Body of pancreas (tissue), 4 donors: ENCODE measurements around the gene CAMTA1. TPM values are rescaled to one million over a fixed set of nuclear protein-coding genes. Genes with fewer than 3 reads are reported as not detected.

Experiments used
- ATAC-seq: fragments of 150-250 bp; one replicate; pipeline ENCODE4 v1.9.1; 2016
- DNase-seq, 4 donors: peaks; one replicate each; pipeline ENCODE4 v3.0.0-alpha.2; 2019
- H3K27ac ChIP-seq, 4 donors: fragments of 200-600 bp; sonication (generic); 1 replicate in 3 of 4; 2 replicates in 1 of 4; pipeline versions ENCODE4 v1.5.1 to v1.6.1; 2016 to 2019; ENCODE audit warnings: mild to moderate bottlenecking in 1 of 4, mixed read lengths in 1 of 4, moderate library complexity in 1 of 4
- H3K27me3 ChIP-seq, 2 donors: fragments of 200-600 bp; sonication (generic); one replicate each; pipeline ENCODE4 v1.6.0; 2016; ENCODE audit warnings: mild to moderate bottlenecking in 1 of 2
- H3K36me3 ChIP-seq, 2 donors: fragments of 200-600 bp; sonication (generic); replicated peaks in 1 of 2; 2 replicates each; pipeline ENCODE4 v1.5.1; 2016; ENCODE audit warnings: low read depth in 2 of 2; ENCODE audit not compliant: insufficient read depth in 1 of 2
- H3K4me1 ChIP-seq: fragments of 200-600 bp; sonication (generic); one replicate; pipeline ENCODE4 v1.6.0; 2016
- H3K4me3 ChIP-seq, 2 donors: fragments of 200-600 bp; sonication (generic); 1 replicate in 1 of 2; 2 replicates in 1 of 2; pipeline ENCODE4 v1.5.1; 2016 to 2019
- H3K9me3 ChIP-seq, 3 donors: fragments of 200-600 bp; sonication (generic); 1 replicate in 2 of 3; 2 replicates in 1 of 3; pipeline ENCODE4 v1.5.1; 2016
- CTCF ChIP-seq, 7 experiments: fragments of 450-650 bp in 4 of 7; fragments of 200-600 bp in 3 of 7; sonication (generic) in 3 of 7; IDR thresholded peaks; one replicate each; pipeline ENCODE4 v1.5.1; 2016 to 2019; ENCODE audit warnings: antibody characterized with exemption in 7 of 7
- POLR2A ChIP-seq, 3 donors: fragments of 450-650 bp; IDR thresholded peaks; one replicate each; pipeline ENCODE4 v1.6.1; 2016; ENCODE audit warnings: antibody characterized with exemption in 3 of 3, mild to moderate bottlenecking in 2 of 3
- WGBS, 2 donors: methylation state at CpG; one replicate each; pipeline ENCODE4 v1.1.5; 2017; 5-methylcytosine and 5-hydroxymethylcytosine counted together
- intact Hi-C: fragments of 100-400 bp; cut with DNase I; formaldehyde crosslinking; loops from one replicate; pipeline ENCODE4 v1.15.1; 2023
- total RNA-seq, 2 donors: library from RNA; depleted of rRNA; stranded (reverse); fragments of >200 nt; gene quantifications; one replicate each; pipeline ENCODE4 v1.1.0, GENCODE V29; 2016

CAMTA1 gene
- total RNA-seq, 2 donors from 2014 or later = 36.3 to 59.7 TPM

GRCh38 chr1:7677815-7678214, 892.6 kb downstream of the CAMTA1 start:
- H3K27ac ChIP-seq = no peak overlapping the region
- no peak for ATAC-seq

GRCh38 chr1:7678491-7679158, 893.4 kb downstream of the CAMTA1 start:
- Histone ChIP-seq H3K4me1 (peaks cover 16% of the 10 kb centered on the region), H3K4me3 (no peak overlapping the region), H3K36me3 (no peaks in the 10 kb centered on the region), H3K9me3 (no peaks in the 10 kb centered on the region), H3K27me3 (no peaks in the 10 kb centered on the region), H3K27ac (no peak overlapping the region)
- peak; percentile 14 for ATAC-seq
- no peak for DNase-seq
- WGBS, 2 donors = 82 to 86% methylated on average over 6 to 7 of the region's 9 CpGs
- TF ChIP-seq POLR2A (IDR thresholded peaks at IDR 0.05) = no peak
- no peak for TF ChIP-seq CTCF (IDR thresholded peaks at IDR 0.05)
- intact Hi-C loops = loop anchor here (10.0 kb wide), 1 partner anchor 216 kb away; no protein-coding TSS in a partner anchor

More at GRCh38 chr1:7677815-7678214, 892.6 kb downstream of the CAMTA1 start:
- H3K9me3 ChIP-seq = no peaks in the 10 kb centered on the region
- H3K27me3 ChIP-seq = no peaks in the 10 kb centered on the region
- no peak overlapping the region for H3K4me3 ChIP-seq
- intact Hi-C loops = loop anchor here (10.0 kb wide), 1 partner anchor 217 kb away; no protein-coding TSS in a partner anchor
- no peak for TF ChIP-seq POLR2A (IDR thresholded peaks at IDR 0.05)
- TF ChIP-seq CTCF (IDR thresholded peaks at IDR 0.05) = no peak
- 79% methylated on average over 2 to 10 of the region's 10 CpGs for WGBS, 2 donors
- DNase-seq = no peak
- H3K4me1 ChIP-seq = peaks cover 16% of the 10 kb centered on the region
- H3K36me3 ChIP-seq = no peaks in the 10 kb centered on the region

- H3K27ac ChIP-seq = no peak overlapping the region
- no peaks in the 10 kb centered on the region for H3K9me3 ChIP-seq
- intact Hi-C loops = loop anchor here (10.0 kb wide), 1 partner anchor 215 kb away; no protein-coding TSS in a partner anchor
- DNase-seq (no peak), ATAC-seq (no peak)
- WGBS, 2 donors = 50 to 82% methylated on average over 3 to 17 of the region's 17 CpGs
- no peak for TF ChIP-seq POLR2A (IDR thresholded peaks at IDR 0.05)
- no peak for TF ChIP-seq CTCF (IDR thresholded peaks at IDR 0.05)
- H3K4me1 ChIP-seq = peaks cover 16% of the 10 kb centered on the region
- no peaks in the 10 kb centered on the region for H3K36me3 ChIP-seq
- H3K4me3 ChIP-seq = no peak overlapping the region
- H3K27me3 ChIP-seq = no peaks in the 10 kb centered on the region
Measured at GRCh38 chr1:7679159-7679872, 894.1 kb downstream of the CAMTA1 start.

GRCh38 chr1:7679873-7680206, 894.6 kb downstream of the CAMTA1 start:
- no peak for DNase-seq
- intact Hi-C loops = loop anchor here (10.0 kb wide), 1 partner anchor 215 kb away; no protein-coding TSS in a partner anchor

More at GRCh38 chr1:7679873-7680206, 894.6 kb downstream of the CAMTA1 start:
- ATAC-seq = no peak
- H3K36me3 ChIP-seq = no peaks in the 10 kb centered on the region
- no peaks in the 10 kb centered on the region for H3K27me3 ChIP-seq
- no peaks in the 10 kb centered on the region for H3K9me3 ChIP-seq
- TF ChIP-seq POLR2A (IDR thresholded peaks at IDR 0.05) = no peak
- no peak for TF ChIP-seq CTCF (IDR thresholded peaks at IDR 0.05)
- 5 to 71% methylated on average over 1 to 13 of the region's 14 CpGs for WGBS, 2 donors
- no peak overlapping the region for H3K27ac ChIP-seq
- peak overlapping the region; percentile 27 to 32 for H3K4me3 ChIP-seq
- peaks cover 16% of the 10 kb centered on the region for H3K4me1 ChIP-seq
